G401 (cell line): ENCODE measurements around the gene INPP4B. TPM values are rescaled to one million over a fixed set of nuclear protein-coding genes. Genes with fewer than 3 reads are reported as not detected.

ENCODE experiments used
- DNase-seq: peaks from one replicate; pipeline ENCODE4 v3.0.0-alpha.2; 2015; ENCODE audit warnings: low spot score
- in situ Hi-C: cut with HindIII; loops from 2 replicates; pipeline ENCODE4 v1.10.0; 2016; ENCODE audit warnings: low sequenced_read_pairs, mixed read lengths
- total RNA-seq: library from RNA; depleted of rRNA; stranded (reverse); fragments of >200 nt; shearing (Covaris generic); gene quantifications from 2 replicates; pipeline ENCODE4 v1.2.3, GENCODE V29; 2014

The INPP4B gene
- total RNA-seq, 1 experiment from 2014 or later = 70.7 TPM

DNA sequence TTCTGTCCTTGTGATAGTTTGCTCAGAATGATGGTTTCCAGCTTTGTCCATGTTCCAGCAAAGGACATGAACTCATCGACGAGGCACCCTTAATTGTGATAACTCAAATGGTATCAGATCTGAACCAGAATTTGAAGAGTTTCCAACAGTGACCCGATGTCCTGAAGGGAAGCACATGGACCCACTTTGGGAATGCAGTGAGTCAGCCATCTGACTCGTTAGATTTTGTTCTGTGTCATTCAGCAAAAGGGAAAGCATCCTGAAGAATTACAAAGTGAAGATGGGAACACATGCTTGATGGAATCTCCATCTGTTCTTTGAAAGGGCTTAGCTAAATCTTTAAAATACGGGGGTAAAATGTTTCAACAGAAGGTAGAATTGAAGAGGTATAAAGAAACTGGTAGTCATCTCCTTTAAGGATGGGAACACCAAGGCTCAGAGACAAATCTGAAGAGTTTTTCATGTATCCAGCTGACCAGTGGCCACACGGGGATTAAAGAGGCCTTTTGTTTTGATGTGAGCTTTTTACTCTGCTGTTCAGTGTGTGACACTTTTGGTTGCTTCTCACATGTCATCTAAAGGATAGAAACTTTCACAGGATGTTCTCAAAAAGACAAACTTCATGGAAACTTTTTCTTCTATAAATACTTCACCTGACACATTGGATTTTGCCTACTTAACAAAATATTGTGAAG lies 393.8 kb downstream of the INPP4B start:
- no peak for DNase-seq
- in situ Hi-C loops = no loop called here

DNA sequence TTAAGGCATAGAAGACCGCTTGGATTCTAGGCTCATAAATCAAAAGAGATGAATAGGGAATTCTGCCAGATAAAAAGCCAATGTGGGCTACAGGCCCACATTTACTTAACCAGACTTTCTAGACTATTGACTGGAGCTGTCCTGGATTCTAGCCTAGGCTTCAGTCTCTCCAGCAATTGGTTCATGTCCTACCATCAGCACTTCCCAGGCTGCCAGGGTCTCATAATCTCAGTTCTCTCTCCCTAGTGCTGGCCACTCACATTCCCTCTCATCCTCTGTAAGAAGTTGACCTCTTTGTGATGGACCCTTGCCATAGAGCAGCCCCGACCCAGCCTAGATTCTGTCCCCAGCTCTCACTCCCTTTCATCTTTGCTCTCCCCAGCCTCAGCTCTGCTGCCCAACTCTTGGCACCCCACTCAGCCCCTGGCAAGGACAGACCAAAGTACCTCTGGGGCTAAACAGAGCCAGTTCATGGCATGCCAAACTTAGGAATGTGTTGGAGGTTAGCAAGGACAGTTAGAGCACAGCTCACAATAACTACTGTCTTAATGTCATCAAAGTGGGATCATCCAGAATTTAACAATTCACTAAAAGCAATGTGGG lies 396.2 kb downstream of the INPP4B start:
- DNase-seq = no peak
- in situ Hi-C loops = no loop called here

- no peak for DNase-seq
- in situ Hi-C loops = no loop called here
Observed at GRCh38 chr4:142447009-142447408, 399.1 kb downstream of the INPP4B start.

DNA sequence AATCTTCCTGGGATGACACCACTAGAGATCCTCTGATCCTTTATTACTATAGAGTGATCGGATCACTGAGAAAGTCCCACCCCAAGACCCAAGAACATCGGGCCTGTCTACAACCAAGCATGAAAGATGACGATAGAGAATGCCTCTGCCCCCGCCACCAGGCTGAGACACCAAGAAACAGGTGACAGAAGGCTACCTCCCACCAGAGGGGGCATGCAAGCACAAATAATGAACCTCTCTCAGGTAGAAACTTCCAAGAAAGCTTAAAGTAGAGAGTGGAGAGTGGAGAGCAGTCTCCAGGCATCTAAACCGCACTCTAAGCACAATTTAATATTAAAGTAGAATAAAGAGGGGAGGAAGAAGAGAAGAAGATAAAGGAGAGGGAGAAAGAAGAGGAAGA lies 402.6 kb downstream of the INPP4B start:
- no peak for DNase-seq
- in situ Hi-C loops = no loop called here

- in situ Hi-C loops = no loop called here
- no peak for DNase-seq
Observed at GRCh38 chr4:142440093-142440492, 406.0 kb downstream of the INPP4B start.

GRCh38 chr4:142435599-142436235 lies 410.4 kb downstream of the INPP4B start:
- in situ Hi-C loops = no loop called here
- no peak for DNase-seq

- in situ Hi-C loops = no loop called here
- DNase-seq = no peak
Observed at GRCh38 chr4:142434519-142435224, 411.4 kb downstream of the INPP4B start.

DNA sequence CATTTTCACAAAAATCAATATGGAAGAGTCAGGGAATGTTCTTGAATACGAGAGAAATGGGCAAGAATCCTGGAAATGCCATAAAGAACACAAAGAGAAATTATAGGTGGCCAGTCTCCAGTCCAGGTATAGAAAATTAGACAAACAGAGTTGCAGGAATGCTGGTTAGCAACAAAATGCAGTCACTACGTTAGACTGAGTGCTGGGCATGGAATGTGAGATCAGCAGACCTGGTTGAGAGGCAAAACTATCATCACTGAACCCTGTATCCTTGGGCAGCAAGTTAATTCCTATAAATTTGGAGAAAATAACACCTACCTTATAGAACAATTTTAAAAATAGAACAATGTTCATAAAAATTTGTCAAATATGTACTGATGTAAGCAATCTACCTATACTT lies 417.4 kb downstream of the INPP4B start:
- in situ Hi-C loops = no loop called here
- DNase-seq = no peak

DNA sequence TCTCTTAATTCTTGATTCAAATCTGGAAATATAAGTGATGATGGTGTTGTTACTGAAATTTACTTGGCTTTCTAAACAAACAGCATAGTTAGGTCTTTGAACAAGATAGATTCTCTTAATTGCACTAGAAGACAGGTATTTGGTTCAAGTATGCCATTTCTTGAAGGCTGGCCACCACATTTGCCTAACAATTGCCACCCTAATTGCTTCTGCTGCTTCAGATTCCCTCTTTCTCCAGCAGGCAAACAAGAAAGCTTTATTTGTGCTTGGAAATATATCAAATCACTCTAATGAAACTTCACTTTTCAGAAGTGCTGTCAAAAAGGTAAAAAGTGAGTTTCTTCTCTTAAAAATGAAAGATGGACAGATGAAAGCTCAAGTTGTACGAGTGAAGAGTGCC lies 418.6 kb downstream of the INPP4B start:
- in situ Hi-C loops = no loop called here
- no peak for DNase-seq

DNA sequence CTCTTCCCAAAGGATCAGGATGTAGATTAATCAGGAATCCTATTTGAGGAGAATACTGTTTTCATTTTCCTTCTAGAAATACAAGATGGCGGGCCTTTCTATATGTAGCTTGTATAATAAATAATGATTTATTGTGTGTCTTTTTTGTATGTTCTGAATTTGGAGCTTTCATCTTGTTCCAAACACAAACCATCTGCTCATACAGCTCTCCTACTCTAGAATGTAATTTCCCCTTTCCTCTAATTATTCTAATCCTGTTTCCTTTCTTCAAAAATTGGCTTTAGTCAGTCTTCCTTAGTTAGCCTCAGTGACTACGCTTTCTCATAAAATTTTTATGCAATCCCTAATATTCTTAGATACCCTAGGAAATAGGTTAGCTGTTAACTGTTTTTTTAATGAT lies 422.2 kb downstream of the INPP4B start:
- no peak for DNase-seq
- in situ Hi-C loops = no loop called here

GRCh38 chr4:142420311-142421095 lies 425.6 kb downstream of the INPP4B start:
- DNase-seq = no peak
- in situ Hi-C loops = no loop called here

GRCh38 chr4:142419712-142420111 lies 426.4 kb downstream of the INPP4B start:
- DNase-seq = no peak
- in situ Hi-C loops = no loop called here

DNA sequence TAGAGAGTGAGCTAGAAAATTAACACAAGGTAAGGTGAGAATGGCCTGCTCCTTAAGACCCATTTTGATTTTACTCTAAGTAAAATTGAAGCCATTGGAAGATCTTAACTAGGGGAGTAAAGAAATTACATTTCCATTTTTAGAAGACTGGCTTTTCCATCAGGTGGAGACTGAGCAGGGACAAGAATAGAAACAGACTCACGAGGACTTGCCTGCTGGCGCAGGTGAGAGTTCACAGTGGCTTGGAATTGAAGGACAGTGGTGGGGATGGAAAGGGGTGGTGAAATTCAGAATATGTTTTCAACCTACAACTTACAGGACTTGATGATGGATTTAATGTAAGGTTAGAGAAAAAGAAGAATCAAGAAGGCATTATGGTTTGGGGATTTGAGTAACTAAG lies 427.4 kb downstream of the INPP4B start:
- no peak for DNase-seq
- in situ Hi-C loops = no loop called here

DNA sequence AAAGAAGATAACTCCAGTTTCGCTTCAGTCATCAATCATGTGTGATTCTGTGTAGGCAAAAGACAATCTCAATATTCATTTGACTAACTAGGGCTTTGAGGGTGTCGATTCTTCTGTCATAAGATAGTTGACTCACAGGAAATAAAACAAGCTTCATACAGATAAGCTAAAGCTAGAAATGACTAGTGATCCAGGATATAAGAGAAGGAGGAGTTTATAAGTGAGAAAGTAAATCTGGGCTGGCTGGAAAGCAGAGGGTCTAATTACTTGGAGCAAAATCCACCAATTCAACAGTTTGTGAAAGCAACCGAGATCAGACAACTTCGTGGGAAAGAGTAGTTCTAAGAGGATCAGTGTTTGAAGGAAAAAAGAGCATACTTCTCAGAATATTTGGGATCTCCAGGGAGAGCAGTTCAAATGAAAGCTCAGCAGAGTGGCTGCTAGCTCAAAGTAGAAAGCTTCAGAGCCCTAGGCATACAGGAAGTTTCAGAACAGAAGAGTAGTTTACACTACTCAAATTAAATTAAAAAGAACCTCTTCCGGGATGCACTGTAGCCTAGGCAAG lies 429.3 kb downstream of the INPP4B start:
- in situ Hi-C loops = no loop called here

DNA sequence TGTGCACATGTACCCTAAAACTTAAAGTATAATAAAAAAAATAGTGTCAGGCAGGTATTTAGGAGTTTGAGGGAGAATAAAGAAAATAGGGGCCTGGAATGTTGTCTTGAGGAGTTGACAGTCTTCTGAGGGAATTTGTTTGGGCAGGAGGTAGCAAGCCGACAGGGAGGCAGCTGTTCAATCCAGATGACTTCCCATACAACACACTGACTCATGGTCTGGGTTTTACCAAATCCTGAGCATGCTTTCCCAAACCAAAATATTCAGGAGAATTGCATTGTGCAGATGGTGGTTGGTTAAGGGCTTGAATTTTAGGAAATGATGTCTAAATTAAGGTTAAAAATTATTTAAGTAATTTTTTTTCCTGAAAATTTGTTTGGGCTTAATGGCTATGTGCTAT lies 430.0 kb downstream of the INPP4B start:
- no peak for DNase-seq
- in situ Hi-C loops = no loop called here

More for the DNA sequence above, 429.3 kb downstream of the INPP4B start:
- no peak for DNase-seq

DNA sequence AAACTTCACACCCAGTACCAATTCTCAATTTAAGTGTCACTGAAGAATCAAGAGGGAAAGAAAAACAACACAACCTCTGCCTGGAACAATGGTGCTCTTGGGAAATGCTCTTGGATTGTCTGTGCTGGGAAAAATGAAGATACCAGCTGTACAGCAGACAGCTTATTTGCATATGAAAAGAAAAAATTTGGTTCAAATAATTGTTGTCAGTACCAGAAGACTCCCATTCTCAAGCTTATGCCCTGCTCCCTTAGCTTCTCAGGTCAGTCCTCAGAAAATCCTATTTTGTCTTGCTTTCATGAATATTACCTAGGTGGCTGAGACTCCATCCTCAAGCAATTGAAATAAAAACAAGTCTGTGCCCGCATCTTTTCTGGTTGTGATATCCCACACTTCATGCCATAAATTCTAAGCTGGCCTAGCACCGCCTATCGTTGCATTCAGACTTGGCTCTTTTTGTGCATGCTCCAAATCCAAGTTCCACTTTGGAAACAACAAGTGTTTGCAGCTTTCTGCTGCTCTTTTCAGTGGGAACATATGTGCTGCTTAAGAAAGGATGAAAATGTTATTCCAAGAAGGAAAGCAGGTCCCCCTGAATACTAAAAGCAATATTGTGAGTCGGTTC lies 431.6 kb downstream of the INPP4B start:
- DNase-seq = no peak
- in situ Hi-C loops = no loop called here

DNA sequence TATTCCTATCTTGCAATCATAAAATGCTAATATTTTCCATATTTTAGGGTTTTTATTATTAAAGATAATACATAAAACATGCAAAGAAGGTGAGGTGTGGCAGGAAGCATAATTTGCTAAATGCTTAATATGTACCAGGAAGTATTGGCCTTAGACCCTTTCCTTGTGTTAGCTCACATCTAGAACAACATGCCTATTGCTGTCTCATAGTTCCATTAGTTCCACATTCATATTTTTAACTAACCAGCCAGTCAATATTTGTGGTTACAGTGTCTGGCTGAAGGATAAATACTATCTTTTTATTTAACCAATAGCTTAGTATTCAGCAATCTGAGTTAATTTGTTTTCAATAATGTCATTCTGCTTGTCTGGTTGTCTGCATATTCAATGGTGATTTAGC lies 432.6 kb downstream of the INPP4B start:
- DNase-seq = no peak
- in situ Hi-C loops = no loop called here

DNA sequence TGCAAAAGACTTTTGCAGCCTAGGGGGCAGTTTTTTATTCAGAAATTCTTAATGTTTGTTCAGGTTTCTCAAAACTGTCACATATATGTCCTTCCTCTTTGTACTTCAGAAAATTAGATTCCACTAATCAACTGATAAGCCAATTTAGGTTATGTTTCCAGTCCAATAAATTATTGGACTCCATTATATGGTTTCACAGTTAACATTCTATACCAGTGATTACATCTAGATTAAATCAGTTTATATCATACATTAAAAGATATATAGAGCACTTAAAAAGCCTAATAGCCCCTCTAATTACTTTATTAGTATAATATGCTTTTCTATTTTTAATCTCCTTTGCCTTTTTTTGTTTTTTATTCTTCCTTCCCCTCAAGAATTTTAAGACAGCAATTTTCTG lies 434.1 kb downstream of the INPP4B start:
- in situ Hi-C loops = no loop called here
- DNase-seq = no peak

GRCh38 chr4:142408003-142408441 lies 438.1 kb downstream of the INPP4B start:
- in situ Hi-C loops = no loop called here
- no peak for DNase-seq
